NCI-H526 (cell line): ENCODE measurements around the gene TXNRD1.
A peak's percentile ranks its signal among the peaks of the same experiment; 100 is the strongest.
"Not testable (repeated sequence)": the region's sequence is repeated elsewhere in the genome, so short reads cannot be mapped to it uniquely, and the experiment has no call there.

Source experiments
- DNase-seq, 2 experiments: peaks; one replicate each; lab custom pipeline; 2025; lab: John Stamatoyannopoulos, UW

TXNRD1 gene

DNA sequence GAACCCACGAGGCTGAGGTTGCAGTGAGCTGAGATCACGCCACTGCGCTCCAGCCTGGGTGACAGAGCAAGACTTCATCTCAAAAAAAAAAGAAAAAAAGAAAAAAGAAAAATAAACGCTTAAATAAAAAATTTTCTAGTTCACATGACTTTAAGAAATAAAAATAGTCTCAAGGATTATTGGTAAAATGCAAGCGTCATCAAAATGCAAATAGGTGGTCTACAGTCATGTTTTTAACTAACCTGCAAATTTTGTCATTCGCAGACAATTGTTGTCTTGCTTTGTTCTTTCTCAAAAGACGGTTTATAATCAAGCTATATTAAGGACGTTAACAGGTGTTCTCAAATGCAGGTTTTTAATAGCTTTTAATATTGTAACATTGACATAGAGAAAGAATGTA, 22.4 kb downstream of the TXNRD1 start:
- no peak for DNase-seq

DNA sequence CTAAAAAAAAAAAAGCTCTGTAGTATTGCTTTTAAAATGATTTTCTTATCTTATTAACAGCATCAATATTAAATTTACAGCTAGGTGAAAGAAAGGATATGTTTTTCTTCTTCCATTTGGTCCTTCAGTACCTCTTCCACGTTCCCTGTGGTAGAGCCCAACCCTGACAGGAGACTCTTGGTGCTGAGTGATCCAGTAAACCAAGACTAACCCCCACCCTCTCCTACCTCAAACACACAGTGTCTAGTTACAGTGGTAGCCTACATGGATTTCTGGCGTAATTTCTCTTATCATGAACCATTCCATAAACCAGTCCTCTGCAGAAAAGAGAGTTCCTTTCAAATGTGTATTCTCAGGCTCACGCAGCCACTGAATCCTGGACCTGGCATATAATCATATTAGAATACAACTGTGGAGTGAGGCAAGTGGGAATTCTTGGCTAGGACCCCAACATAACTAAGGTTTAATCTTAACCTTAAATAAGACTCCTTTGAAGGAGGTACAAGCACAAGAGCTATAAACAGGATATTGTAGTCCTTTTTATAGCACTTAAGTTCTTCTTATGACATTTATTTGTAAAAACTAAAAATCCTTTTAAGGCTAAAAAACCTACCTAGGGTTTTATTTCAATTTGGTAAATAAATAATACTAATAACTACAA, 27.1 kb downstream of the TXNRD1 start:
- no peak for DNase-seq

GRCh38 chr12:104243551-104243950, 28.0 kb downstream of the TXNRD1 start:
- no peak for DNase-seq

DNA sequence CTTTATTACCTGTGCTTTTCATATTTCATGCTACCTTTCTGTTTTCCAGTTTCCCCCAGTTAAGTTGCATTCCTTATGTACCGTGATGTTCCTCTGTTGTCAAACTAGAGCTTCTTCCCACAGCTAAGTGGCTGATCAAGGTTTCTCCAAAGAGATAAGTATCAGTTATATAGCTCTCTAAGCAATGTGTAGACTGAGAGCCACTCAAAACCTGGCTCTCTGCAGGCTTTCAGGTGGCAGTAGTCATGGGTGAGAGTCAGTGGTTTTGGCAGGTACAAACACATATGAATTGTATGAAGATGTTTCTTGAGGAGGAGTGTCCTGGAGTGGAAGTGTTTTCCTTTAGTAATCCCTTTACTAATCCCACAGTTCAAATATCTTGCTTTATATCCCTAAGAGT, 28.4 kb downstream of the TXNRD1 start:
- DNase-seq, result no peak

- DNase-seq, result no peak
Measured at GRCh38 chr12:104247698-104248097, 32.1 kb downstream of the TXNRD1 start.

GRCh38 chr12:104248444-104248843, 32.9 kb downstream of the TXNRD1 start:
- no peak for DNase-seq

- DNase-seq, result no peak
Measured at GRCh38 chr12:104249017-104249416, 33.4 kb downstream of the TXNRD1 start.

DNA sequence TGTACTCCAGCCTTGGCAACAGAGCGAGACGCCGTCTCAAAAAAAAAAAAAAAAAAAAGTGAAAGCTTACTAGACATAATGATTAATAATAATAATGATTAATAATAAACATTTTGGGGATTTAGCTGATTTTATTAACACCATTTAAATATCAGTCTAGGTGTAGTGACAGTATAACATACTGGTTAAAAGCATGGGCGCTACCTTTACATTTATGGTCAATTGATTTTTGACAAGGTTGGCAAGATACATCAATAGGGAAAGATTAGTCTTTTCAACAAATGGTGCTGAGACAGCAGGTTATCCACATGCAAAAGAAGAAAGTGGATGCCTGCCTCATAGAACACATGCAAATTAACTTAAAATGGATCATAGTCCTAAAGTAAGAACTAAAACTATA, 34.3 kb downstream of the TXNRD1 start:
- peak in 1 of 2 experiments; percentile 7 for DNase-seq

DNA sequence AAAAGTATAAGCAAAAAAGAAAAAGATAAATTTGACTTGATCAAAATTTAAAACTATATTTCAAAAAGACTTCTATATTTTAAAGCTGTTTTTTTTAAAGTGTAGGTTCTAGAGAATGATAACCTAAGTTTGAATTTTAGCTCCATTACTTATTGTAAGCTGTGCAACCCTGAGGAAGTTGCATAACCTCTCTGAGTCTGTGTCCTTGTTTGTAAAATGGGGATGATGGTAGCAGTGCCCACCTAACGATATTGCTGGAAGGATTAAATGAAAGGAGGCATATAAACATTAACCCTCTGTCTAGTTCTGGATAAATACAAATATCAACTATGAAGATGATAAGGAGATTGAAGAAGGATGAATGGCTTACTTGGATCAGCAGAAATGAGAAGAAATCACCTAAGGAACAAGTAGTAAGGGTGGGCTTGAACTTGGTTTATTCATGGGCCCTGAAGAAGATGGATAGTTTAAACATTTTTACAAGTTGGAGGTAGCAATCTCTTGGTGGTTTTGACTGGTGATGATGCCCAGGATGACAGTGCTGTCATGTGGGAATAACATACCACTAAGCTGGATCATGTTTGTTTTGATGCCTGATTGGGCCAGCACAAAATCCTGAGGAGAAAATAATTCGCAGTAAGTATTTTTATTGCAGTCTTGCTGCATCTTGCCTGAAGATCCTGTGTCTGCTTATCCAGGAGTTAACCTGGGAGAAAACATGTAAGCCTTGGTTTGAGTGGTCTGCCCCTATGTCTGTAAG, 35.0 kb downstream of the TXNRD1 start:
- DNase-seq, result no peak

DNA sequence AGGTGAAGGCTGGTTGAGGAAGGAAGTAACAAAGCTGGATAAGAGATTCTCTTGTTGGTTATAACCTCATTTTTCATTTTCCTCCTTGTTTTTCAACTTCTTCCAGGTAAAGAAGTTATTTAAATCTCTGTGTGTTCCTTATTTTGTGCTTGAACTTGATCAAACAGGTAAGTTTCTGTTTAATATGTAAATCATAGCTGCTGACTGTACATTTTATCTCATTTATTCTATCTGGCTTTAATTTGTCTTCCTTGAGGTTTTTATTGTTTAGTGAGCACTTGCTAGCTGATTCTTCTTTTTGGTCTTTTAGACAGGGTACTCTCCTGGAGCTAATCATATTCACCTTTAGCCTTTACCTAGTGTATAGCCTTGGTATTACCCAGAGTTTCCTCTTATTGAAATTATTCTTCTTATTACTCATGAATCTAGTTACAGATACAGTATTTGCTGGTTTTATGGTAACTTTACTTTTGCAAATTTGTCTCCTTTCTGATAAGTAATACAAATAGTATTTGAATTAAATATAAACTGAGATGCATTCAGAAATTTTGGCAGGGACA, 42.4 kb downstream of the TXNRD1 start:
- no peak for DNase-seq

DNA sequence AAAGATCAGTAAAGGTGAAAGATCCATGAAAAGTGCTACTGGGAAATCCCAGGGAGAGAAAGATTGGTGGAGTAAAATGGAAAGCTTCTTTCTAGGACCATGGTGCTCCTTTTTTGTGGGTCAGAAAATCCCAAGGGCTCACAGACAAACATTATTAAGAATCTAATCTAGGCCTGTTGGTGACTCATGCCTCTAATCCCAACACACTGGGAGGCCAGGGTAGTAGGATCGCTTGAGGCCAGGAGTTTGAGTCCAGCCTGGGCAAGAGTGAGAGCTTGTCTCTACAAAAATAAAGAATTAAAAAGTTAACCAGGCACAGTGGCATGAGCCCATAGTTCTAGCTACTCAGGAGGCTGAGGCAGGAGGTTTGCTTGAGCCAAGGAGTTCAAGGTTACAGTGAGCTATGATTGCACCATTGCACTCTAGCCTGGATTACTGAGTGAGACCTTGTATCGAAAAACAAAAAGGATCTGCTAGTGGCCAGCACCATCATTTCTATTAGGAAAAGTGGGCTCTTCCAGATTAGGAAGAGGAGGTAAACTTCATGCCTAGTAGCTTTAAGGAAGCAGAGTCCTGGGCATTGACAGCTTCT, 43.0 kb downstream of the TXNRD1 start:
- DNase-seq, result no peak

- DNase-seq, result no peak
Measured at GRCh38 chr12:104263026-104263425, 47.4 kb downstream of the TXNRD1 start.

DNA sequence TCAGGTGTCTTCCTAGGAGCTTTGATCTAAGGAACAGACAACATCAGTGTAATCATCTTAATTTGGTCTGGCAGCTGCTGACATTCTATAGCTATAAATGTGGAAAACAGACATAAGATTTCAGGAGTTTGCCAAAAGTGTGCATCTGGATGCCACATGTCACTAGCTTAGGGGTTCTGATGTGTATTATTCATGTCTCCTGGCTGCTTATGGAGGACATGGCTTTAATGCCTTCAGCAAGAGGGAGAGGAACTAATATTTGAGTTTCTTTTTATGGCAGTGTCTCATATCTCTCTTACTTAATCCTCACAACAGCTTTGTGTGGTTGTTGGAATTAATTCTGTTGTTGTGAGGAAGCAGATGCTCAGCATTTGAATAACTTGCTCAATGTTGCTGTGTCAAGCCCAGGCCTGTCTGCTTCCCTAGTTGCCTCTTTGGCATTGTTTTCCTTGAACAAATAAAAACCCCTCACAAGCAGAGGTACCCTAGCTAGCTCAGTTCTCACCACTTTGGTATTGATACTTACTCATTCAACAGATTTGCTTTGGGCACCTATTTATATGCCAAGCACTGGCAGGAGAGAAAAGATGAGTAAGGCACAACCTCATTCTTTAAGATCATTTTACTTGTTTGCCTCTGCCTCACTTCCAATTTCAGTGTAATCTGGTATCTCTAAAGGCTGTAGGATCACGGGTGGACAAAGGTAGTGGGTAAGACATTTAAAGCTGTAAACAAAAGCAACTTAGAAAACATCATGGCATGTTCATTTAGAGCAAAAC, 48.2 kb downstream of the TXNRD1 start:
- DNase-seq, result peak; percentile 81 to 84

DNA sequence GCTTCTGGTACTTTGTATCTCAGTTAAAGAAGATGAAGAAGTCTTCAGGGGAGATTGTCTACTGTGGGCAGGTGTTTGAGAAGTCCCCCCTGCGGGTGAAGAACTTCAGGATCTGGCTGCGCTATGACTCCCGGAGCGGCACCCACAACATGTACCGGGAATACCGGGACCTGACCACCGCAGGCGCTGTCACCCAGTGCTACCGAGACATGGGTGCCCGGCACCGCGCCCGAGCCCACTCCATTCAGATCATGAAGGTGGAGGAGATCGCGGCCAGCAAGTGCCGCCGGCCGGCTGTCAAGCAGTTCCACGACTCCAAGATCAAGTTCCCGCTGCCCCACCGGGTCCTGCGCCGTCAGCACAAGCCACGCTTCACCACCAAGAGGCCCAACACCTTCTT, 49.9 kb downstream of the TXNRD1 start:
- not testable (repeated sequence) for DNase-seq

GRCh38 chr12:104272938-104273337, 57.4 kb downstream of the TXNRD1 start:
- DNase-seq, result no peak

- no peak for DNase-seq
Measured at GRCh38 chr12:104273503-104273902, 57.9 kb downstream of the TXNRD1 start.

- no peak for DNase-seq
Measured at GRCh38 chr12:104274811-104275210, 59.2 kb downstream of the TXNRD1 start.

GRCh38 chr12:104275689-104276088, 60.1 kb downstream of the TXNRD1 start:
- no peak for DNase-seq

- no peak for DNase-seq
Measured at GRCh38 chr12:104276273-104277131, 60.9 kb downstream of the TXNRD1 start.

- no peak for DNase-seq
Measured at GRCh38 chr12:104279164-104279563, 63.6 kb downstream of the TXNRD1 start.

DNA sequence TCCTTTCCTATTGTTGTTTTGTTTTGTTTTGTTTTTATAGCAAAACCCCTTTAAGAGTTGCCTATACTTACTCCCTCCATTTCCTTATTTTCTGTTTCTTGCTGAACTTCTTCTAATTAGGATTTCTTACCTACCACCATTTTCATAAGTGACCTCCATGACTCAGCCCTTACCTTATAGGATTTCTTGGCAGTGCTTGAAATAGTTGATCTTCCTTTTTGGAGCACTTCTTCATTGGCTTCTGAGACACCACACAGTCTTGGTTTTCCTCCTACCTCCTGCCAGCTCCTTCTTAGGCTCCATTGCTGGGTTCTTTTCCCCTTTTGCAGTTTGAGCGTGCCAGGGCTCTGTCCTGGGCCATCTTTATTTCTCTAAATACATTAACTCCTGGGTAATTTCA, 64.5 kb downstream of the TXNRD1 start:
- no peak for DNase-seq
